ENCODE data around the gene FCN3.
"Not testable (repeated sequence)": the region's sequence is repeated elsewhere in the genome, so short reads cannot be mapped to it uniquely, and the experiment has no call there.

FCN3 gene

GRCh38 chr1:27374362-27375086 is at the start of gene FCN3:
FCN3 (minus strand) TSS chr1:27374824; CDS start chr1:27374818, 6 bp downstream.
- DNase-seq (ENCODE audit: low read depth in 1 of 2, low spot score in 1 of 2) = no peak

- no peak for DNase-seq (ENCODE audit: low read depth in 1 of 2, low spot score in 1 of 2)
Observed at GRCh38 chr1:27423709-27424108, 49.1 kb upstream of the FCN3 start.

DNA sequence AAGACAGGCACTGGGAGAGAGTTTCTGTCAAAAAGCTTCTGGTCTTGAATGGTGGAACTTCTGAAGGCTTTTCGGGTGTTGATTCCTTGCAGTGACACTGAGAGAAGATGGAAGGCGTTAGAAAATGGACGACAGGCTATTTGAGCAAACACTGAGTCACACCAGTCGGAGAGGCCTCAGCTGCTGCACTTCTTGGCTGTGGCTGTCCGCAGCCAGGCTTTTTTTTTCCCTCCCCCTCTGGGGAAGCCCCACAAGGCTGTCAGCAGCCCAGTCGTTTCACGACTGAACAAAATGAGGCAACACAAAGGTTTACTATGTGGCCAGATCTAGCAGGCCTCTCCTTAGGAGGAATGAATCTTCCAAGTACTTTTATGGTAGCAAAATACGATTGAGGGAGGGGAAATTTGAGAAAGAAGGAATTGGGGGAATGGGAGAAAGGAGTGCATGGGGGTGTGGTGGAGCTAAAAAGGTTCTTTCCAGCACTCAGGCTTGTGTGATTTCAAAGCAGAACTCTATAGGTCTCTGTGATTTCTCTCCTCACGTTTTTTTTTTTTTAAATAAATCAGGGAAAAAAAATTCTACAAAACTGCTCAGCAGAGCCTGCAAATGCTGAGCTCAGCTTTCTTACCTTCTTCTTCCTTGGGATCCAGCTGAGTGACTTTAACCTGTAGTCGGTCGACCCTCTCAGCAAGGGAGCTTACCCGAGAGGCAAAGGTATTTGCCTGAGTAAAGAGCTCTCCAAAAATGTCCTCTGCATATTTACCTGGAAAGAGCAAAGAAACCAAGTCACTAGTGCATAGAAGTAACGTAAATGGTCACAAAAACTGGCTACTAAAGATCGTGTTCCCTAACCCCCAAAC is 43.9 kb upstream of the FCN3 start:
- peak in 1 of 2 donors; percentile 26 for DNase-seq (ENCODE audit: low read depth in 1 of 2, low spot score in 1 of 2)

DNA sequence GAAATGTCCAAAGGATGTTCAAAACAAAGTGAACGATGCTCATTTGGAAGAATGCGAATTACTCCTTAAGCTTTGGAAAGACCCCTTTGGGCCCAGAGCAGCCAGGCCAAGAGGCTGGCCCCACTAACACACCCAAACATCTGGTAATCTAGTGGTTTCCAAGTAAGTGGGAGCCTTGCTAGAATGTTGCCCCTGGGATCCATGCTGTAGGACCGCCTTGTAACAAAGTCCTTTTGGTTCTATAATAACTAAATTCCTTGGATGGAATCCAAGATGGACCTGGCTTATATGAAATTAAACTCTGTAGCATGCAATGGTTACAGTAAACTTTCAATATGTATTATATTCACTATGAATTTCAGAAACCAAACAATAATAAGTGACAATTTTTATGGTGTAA is 43.1 kb upstream of the FCN3 start:
- DNase-seq (ENCODE audit: low read depth in 1 of 2, low spot score in 1 of 2) = no peak

DNA sequence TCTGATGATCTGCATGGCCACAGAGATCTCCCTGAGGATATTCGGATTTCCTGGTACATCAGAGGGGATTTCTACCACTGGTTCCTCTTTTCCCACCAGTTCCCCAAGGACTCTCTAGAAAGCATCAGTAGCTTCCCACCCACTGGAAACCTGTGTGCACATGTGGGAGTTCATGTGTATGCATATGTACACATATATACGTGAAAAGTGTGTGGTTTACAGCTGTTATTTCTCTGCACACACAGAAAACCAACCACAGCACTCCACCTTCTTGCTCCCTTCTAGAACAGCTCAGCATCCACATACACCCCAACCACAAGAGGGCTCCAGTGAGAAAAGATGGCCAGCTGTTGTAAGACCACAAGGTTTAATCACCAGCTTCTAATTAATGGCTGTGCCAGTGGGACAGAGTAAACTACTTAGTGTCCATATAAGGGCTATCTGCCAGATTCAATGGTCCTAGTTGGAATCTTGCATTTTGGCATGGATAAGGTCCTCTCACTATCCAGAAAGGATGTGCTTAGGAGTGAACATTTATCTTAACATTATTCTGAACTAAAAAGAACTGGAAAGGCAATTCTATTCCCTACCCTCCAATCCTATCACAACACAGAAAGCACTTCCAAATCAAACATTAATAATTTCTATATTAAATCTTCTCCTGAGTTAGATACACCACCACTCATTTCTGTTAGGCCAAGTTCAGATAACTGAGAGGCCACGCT is 41.9 kb upstream of the FCN3 start:
- DNase-seq (ENCODE audit: low read depth in 1 of 2, low spot score in 1 of 2) = peak in 1 of 2 donors; percentile 55

DNA sequence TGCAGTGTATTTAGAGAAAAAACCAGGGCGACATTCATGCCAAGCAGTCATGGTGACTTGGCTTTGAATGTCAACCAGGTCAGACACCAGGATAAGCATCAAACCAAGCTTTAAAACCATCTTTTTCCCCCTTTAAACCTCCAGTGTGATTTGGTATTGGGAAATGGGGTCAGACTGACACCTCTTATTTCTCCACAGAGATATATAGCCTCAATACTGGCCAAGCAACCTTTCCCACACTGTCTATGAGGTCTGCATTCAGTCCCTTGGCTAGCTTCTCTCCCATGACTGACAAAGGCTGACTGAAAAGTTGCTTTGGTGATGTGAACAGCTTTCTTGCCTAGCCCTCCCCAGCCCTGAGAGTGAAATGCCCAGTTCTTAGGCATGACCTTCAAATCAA is 39.5 kb upstream of the FCN3 start:
- no peak for DNase-seq (ENCODE audit: low read depth in 1 of 2, low spot score in 1 of 2)

DNA sequence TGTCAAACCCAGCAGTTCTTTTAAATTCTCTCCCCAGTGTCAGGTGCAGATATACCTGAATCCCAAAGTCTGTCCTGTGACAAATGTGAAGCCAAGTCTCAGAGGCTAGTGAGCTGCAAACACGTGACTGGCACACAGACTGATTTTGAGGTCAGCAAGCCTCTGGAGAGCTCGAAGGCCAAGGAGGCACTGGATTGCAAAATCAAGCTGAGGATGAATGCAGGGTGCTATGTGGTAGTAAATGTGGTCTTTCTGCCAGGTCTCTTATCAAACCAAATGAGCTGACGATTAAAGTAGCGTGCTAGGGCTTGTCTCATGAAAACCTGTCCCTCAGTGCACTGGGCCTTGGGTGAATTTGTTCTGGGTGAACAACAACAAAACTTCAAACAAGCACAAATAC is 38.4 kb upstream of the FCN3 start:
- DNase-seq (ENCODE audit: low read depth in 1 of 2, low spot score in 1 of 2) = no peak

DNA sequence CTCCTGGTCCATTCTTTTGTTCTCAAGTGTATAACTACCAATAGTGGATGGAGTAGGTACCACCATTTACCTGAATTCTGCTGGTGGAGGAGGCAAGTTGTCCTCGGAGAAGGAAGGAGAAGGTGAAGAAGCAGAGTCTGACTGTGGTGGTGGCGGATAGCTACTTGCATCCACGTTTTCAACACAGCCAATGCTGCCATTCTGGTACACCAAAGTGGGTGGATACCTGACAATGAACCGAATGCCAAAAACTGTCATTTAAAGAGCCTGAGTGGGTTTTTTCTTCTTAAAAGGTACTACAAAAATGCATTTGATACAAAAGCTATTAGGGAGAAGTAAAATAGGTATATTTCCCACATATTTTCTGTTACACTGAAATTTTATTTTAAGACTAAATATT is 37.9 kb upstream of the FCN3 start:
- no peak for DNase-seq (ENCODE audit: low read depth in 1 of 2, low spot score in 1 of 2)

- no peak for DNase-seq (ENCODE audit: low read depth in 1 of 2, low spot score in 1 of 2)
Observed at GRCh38 chr1:27410709-27411108, 36.1 kb upstream of the FCN3 start.

DNA sequence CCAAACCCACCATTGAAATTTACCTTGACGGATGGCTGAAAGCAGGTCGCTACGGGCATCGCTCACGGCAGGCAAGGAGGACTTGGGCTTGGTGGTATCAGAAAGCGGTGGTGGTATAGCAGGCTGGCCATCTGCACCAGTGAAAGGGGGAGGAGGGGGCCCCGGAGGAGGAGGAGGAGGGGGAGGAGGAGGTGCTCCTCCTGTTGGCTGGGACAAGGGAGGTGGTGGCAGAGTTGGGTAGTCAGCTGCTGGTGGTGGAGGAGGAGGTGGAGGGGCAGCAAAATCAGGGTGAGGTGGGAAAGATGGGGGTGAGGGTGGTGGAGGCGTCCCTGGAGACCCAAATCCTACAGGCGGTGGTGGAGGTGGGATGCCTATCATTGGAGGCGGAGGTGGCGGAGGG is 35.0 kb upstream of the FCN3 start:
- no peak for DNase-seq (ENCODE audit: low read depth in 1 of 2, low spot score in 1 of 2)

DNA sequence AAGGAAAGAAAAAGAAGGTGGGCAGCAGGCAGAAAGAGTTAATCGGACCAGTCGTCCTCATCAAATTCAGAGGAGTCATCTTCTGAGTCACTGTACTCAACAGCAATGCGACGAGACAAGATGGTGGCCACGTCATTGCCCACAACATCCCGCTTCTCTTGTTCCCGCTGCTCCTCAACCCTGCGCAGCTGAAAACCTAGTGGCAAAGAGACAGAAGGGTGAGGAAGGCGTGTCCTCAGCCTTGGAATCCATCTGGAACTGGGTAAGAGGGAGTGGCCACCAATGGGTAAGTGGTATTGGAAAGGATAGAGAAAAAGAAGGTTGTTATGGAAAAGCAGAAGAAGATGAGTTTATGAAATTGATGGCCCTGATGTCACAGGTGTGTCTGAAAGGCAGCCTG is 33.5 kb upstream of the FCN3 start:
- no peak for DNase-seq (ENCODE audit: low read depth in 1 of 2, low spot score in 1 of 2)

DNA sequence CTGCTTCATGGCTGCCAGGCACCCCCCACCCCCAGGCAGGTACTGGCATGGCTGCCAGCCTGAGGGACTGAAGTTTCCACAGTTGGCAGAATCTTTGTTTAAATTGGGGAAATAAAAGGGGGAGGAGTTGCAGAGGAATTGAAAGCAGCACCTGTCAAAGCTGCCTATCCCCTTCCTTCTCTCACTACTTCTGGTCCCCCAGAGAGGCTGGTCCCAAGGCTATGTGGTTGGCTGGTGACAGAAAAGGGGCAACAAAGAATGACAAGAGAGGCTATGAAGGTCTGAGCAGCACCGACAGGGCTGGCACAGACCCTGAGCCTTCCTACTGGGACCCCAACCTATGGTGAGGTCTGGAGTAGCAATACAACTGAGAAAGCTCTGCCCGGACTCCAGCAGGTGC is 32.2 kb upstream of the FCN3 start:
- DNase-seq (ENCODE audit: low read depth in 1 of 2, low spot score in 1 of 2) = not testable (repeated sequence)

GRCh38 chr1:27406362-27406680 is 31.7 kb upstream of the FCN3 start:
- DNase-seq (ENCODE audit: low read depth in 1 of 2, low spot score in 1 of 2) = no peak

DNA sequence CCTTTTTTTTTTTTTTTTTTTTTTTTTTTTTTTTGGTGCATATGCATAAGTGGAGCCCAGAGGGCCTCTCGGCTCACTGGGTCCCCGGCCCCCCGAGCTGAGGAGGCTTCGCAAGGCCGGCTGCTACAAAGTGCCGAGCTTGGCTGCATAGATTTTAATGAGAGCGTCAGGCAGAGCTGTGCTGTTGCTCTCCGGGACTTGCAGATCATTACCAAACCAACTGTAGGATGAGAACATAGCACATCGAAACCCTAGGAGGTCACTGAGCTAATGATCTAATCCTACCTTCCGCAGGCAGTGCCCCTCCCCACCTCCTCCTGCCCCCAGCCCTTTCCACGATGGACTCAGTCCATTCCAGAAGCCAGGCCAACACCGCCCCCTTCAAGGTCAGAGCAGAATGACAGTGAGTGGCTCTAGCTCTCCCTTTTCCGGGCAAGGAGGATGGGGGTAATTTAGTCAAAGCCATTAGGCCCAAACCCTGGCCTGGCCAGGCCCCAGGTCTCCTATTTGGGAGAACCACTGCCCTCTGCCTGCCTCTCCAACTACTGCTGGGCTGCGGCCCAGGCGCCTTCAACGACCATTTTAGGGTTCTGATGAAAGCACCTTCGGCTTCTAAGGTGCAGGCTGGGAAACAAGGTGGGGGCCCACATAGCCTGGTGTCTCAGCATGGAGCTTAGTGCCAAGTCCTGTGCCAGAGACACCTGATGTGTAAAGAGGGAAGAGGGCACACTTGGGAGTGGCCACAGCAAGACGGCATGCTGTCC is 31.2 kb upstream of the FCN3 start:
- not testable (repeated sequence) for DNase-seq (ENCODE audit: low read depth in 1 of 2, low spot score in 1 of 2)

GRCh38 chr1:27405074-27405473 is 30.4 kb upstream of the FCN3 start:
- no peak for DNase-seq (ENCODE audit: low read depth in 1 of 2, low spot score in 1 of 2)

DNA sequence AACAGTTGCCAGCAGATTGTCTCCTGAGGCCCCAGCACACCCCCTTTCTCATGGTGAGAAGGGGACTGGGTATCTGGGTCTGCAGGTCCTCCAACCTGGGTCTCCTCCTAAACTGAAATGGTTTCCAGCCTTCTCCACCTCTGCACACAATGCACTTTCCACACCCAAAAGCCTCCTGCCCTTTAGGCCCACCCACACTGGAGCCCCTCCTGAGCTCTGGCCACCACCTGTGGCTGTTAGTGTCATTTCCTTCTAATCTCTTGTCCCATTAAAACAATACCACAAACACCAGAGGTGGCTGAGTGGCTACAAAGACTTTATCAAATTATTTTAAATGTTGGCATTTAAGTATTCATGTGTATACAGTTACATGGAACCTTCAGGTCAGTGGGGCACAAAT is 29.3 kb upstream of the FCN3 start:
- DNase-seq (ENCODE audit: low read depth in 1 of 2, low spot score in 1 of 2) = no peak

DNA sequence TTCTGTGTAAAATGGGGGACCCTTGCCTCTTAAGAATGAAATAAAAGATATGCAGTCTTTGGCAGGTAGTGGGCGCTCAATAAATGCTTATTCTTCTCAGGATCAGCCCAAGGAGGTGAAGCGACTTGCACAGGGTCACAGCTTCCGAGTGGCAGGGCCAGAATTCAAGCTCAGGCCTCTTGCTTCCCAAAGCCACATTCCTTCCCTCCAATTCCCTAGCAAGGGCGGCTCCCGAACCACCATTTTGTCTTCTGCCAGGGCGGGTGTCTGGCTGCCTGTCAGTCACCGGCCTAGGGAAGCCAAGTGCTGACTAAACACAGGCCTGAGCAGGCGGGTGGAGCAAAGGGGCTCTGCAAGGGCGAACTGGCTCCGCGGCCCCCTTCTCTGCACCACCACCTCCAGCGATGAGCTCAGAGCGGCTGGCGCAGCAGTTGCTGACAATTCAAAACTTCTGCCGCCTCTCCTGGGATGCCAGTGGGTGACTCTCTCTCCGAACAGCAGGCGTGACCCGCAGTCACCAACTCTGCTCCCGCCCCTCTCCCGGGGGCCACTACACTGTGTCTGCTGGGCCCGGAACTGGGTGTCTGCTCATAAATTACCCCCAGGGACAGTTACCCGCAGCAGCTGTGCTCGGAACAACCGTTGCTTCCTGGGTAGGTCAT is 28.6 kb upstream of the FCN3 start:
- DNase-seq (ENCODE audit: low read depth in 1 of 2, low spot score in 1 of 2) = no peak

DNA sequence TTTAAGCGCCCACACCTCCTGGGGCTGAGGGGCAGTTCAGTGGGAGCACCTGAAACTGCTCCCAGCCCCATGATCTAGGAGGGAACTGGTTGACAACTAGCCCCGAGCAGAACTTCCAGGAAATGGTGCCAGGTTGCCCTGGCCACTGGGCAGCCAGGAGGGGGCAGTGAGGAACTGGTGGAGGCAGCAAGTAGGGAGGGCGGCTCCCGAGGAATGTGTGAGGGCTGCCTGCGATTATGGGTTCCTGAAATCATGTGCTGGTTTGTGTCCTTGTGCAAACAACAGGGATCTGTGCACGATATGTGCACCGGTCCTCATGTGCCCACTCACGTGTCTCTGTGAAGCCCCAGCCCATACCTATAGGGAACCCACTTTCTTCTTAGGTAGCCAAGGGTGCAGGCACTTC is 27.7 kb upstream of the FCN3 start:
- DNase-seq (ENCODE audit: low read depth in 1 of 2, low spot score in 1 of 2) = no peak

DNA sequence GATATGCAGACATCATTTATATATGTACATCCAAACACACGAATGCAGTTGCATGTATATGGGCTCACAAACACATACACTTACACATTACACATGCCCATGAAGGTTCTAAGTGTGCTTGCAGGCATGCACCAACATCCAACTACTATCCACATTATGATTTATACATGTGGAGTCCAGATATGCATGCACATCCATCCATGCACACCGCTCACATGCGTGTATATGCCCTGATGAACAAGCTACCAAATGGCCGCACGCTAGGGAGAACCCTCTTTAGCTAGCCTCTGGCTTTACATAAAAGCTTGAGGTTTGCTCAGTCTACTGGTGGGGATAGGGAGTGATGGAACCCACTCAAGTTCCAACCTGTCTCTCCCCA is 26.3 kb upstream of the FCN3 start:
- no peak for DNase-seq (ENCODE audit: low read depth in 1 of 2, low spot score in 1 of 2)

DNA sequence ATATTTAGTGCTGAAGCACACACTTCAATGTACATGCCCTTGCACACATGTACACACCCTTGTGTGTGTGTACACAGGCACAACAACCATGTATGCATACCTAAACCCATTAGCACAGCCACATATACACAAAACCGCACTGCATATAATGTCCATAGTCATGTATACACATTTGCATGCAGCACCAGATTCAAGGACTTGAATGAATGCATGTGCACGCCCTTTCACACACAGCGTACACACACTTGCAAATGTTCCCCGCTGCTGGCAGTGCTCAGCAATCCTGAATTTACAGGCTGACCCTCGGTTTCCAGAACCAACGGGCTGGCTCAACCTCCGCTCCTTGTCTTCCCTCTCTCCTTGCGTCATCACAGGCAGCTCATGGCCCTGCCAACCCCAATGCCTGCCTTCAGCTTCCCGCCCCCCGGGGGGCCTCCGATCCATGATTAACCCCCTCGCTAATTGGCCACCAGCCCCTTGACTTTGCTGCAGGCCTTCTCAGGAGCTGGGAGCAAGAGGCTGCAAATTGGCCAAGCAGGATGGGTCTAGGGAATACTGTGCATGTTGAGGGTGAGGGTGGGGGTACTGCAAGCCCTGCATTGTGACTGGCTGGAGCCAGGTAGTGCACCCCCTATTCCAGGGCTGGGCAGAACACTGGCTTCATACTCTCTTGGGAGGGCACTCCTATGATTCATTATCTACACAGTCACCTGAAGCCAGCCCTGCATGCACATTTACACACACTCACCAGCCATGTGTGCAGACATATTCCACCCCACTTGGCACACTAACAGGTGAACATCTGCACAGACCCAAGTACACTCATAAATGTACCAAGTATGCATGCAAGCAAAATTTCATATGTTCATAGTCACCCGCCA is 25.7 kb upstream of the FCN3 start:
- no peak for DNase-seq (ENCODE audit: low read depth in 1 of 2, low spot score in 1 of 2)
